ENCODE results near the gene PLXNA3.

GRCh38 chrX:154434394-154435168 is 23.5 kb upstream of the PLXNA3 start:
- TF ChIP-seq CTCF (IDR thresholded peaks at IDR 0.05; ENCODE audit: low read length), result no peak
- no peak for TF ChIP-seq EZH2 (optimal IDR thresholded peaks at IDR 0.05; ENCODE audit: low read depth, low read length)
- no peak for TF ChIP-seq EZH2phosphoT487 (IDR thresholded peaks at IDR 0.05; ENCODE audit: low read length)
